Adrenal gland (tissue), 19 donors: ENCODE results near the gene NPY2R. TPM values are rescaled to one million over a fixed set of nuclear protein-coding genes. Genes with fewer than 3 reads are reported as not detected.

Experiments
- DNase-seq, 7 donors: peaks; one replicate each; pipeline ENCODE4 v3.0.0-alpha.2; 2019 to 2020
- H3K27ac ChIP-seq, 5 donors: fragments of 200-600 bp; sonication (generic) in 4 of 5; 1 replicate in 3 of 5; 2 replicates in 2 of 5; pipeline versions ENCODE4 v1.5.1 to v1.8.0; 2016 to 2020; ENCODE audit warnings: mild to moderate bottlenecking in 1 of 5
- H3K27me3 ChIP-seq: fragments of 200-600 bp; 2 replicates; pipeline ENCODE4 v1.8.0; 2021
- H3K36me3 ChIP-seq, 2 donors: fragments of 200-600 bp; replicated peaks in 1 of 2; 1 replicate in 1 of 2; 2 replicates in 1 of 2; pipeline versions ENCODE4 v1.5.1 to v1.8.0; 2018 to 2022
- H3K4me1 ChIP-seq, 2 donors: fragments of 200-600 bp; replicated peaks in 1 of 2; 1 replicate in 1 of 2; 2 replicates in 1 of 2; pipeline versions ENCODE4 v1.5.1 to v1.8.0; 2018 to 2021
- H3K4me3 ChIP-seq, 4 donors: fragments of 200-600 bp; sonication (generic) in 3 of 4; one replicate each; pipeline ENCODE4 v1.5.1; 2016 to 2018
- H3K9me3 ChIP-seq, 3 donors: fragments of 200-600 bp; sonication (generic) in 1 of 3; replicated peaks in 1 of 3; 1 replicate in 2 of 3; 2 replicates in 1 of 3; pipeline versions ENCODE4 v1.5.1 to v1.8.0; 2016 to 2021
- CTCF ChIP-seq, 6 experiments: fragments of 450-650 bp in 4 of 6; fragments of 200-600 bp in 2 of 6; sonication (generic) in 1 of 6; IDR thresholded peaks; 1 replicate in 5 of 6; 2 replicates in 1 of 6; pipeline versions ENCODE4 v1.5.1 to v1.8.0; 2016 to 2021; ENCODE audit warnings: antibody characterized with exemption in 6 of 6, mild to moderate bottlenecking in 2 of 6, moderate library complexity in 1 of 6
- POLR2A ChIP-seq, 2 donors: fragments of 450-650 bp; IDR thresholded peaks; one replicate each; pipeline ENCODE4 v1.6.1; 2017; ENCODE audit warnings: antibody characterized with exemption in 2 of 2, mild to moderate bottlenecking in 2 of 2, moderate library complexity in 1 of 2
- WGBS, 4 donors: extraction: QIAGEN DNeasy Blood & Tissue Kit in 2 of 4; methylation state at CpG; one replicate each; pipeline versions ENCODE4 v1.1.5 to v1.1.7; 2013 to 2017; 5-methylcytosine and 5-hydroxymethylcytosine counted together
- intact Hi-C, 2 donors: fragments of 100-400 bp; cut with DNase I; formaldehyde crosslinking; loops; one replicate each; pipeline versions ENCODE4 v1.14.1 to v1.15.0; 2022 to 2023
- long read RNA-seq, 10 donors: library from polyadenylated mRNA in 3 of 10; unstranded in 2 of 10; stranded (forward) in 1 of 10; transcript quantifications; one replicate each; pipeline ENCODE4 v2.0.0 and lab custom pipeline, GENCODE V29; 2021 to 2026
- polyA plus RNA-seq, 3 donors: library from polyadenylated mRNA; stranded (reverse); fragments of 200-250 nt in 2 of 3; fragments of 350-450 nt in 1 of 3; fragmentation: Illumina TruSeq in 1 of 3; extraction: RNeasy Lipid Tissue Mini Kit (QIAGEN cat#74804) in 1 of 3; gene quantifications; one replicate each; pipeline ENCODE4 v1.2.3, GENCODE V29; 2013 to 2014
- total RNA-seq, 9 donors: library from RNA; depleted of rRNA in 4 of 9; stranded (reverse); fragments of >200 nt in 4 of 9; fragments of 120-200 nt in 1 of 9; fragmentation: NEBNext Ultra II Directional in 1 of 9; extraction: Animal tissue kit (Norgen Biotek cat#: 25700) in 1 of 9; gene quantifications; one replicate each; pipeline versions ENCODE4 v1.1.0 to v1.2.4, GENCODE V29; 2013 to 2023
- donor health status: healthy with polysubstance abuse.
- donor health status: Bipolar disorder and iron deficiency.
- donor health status: DM: yes; HTN: yes; CAD: no.
- donor health status: DM: no; HTN: no; CAD: no.
- donor health status: DM: no; HTN: no; CAD: no.
- donor health status: DM: yes; HTN: yes; CAD: no.

NPY2R gene
- total RNA-seq, result under 1 TPM in 2 of 9 donors, not detected in 7; 0.14 to 0.55 TPM
- under 1 TPM in 2 of 3 donors, not detected in 1; 0.03 to 0.11 TPM for polyA plus RNA-seq
- long read RNA-seq, donor 1, result 0 reads
- long read RNA-seq, donor 2, result 0 reads
- long read RNA-seq, donor 3, result 0 reads
- long read RNA-seq, donor 4, result 0 reads
- long read RNA-seq, donor 5, result 0 reads
- long read RNA-seq, donor 6, result 0 reads
- long read RNA-seq, donor 7, result 0 reads
- long read RNA-seq, donor 8, result 0 reads
- long read RNA-seq, donor 9, result 0 reads
- long read RNA-seq, donor 10, result 0 reads

- no peaks in the 10 kb centered on the region for H3K36me3 ChIP-seq
- no peaks in the 10 kb centered on the region for H3K4me1 ChIP-seq
- no peak within 1 kb of the TSS for H3K4me3 ChIP-seq
- intact Hi-C loops, result no loop called here
- TF ChIP-seq POLR2A (IDR thresholded peaks at IDR 0.05), result no peak
- no peak for TF ChIP-seq CTCF (IDR thresholded peaks at IDR 0.05)
- DNase-seq, result no peak
- peaks cover 26% of the 10 kb centered on the region for H3K27me3 ChIP-seq
- H3K9me3 ChIP-seq, result no peaks in the 10 kb centered on the region
- WGBS, 4 donors, result 2 to 3% (median 2%) methylated on average over 27 to 55 of the region's 55 CpGs
- H3K27ac ChIP-seq, result no peak within 1 kb of the TSS
Observed at GRCh38 chr4:155208258-155209054, at the start of gene NPY2R. NPY2R (plus strand) TSS chr4:155208636; CDS start chr4:155213940, 5,304 bp downstream.

DNA sequence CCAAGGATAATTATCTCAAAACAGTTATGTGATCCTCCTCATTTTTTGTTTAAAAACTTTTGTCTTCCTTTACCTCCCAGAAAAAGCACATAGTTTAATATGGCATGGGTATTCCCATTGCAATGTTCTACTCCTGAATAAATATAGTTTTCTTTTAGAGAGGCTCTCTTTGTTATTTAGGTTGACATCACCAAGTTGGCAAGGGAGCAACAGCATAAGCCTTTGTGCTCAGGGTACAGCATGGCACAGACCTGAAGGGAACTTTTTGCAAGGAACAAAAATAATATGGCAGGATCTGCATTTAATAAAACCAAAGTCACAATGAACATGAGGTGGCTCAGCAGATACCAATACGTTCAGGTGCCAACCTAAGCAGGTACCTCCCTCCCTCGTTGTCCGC is 47.1 kb upstream of the NPY2R start:
- WGBS, 4 donors, result 90 to 98% (median 92%) methylated on average over 3 of the region's 3 CpGs
- H3K4me1 ChIP-seq, result no peaks in the 10 kb centered on the region

GRCh38 chr4:155164718-155165117 is 43.7 kb upstream of the NPY2R start:
- no peaks in the 10 kb centered on the region for H3K27me3 ChIP-seq

More for the DNA sequence above, 47.1 kb upstream of the NPY2R start:
- Histone ChIP-seq H3K4me3 (no peak overlapping the region), H3K27me3 (no peaks in the 10 kb centered on the region), H3K36me3 (no peaks in the 10 kb centered on the region), H3K9me3 (no peaks in the 10 kb centered on the region), H3K27ac (no peak overlapping the region)
- no peak for DNase-seq
- intact Hi-C loops, result no loop called here
- no peak for TF ChIP-seq POLR2A (IDR thresholded peaks at IDR 0.05)
- TF ChIP-seq CTCF (IDR thresholded peaks at IDR 0.05), result no peak

More at GRCh38 chr4:155164718-155165117, 43.7 kb upstream of the NPY2R start:
- no peak overlapping the region for H3K27ac ChIP-seq
- intact Hi-C loops, result no loop called here
- H3K4me1 ChIP-seq, result no peaks in the 10 kb centered on the region
- no peak overlapping the region for H3K4me3 ChIP-seq
- 42 to 63% (median 52%) methylated on average over 2 of the region's 2 CpGs for WGBS, 4 donors
- H3K9me3 ChIP-seq, result no peaks in the 10 kb centered on the region
- no peak for TF ChIP-seq POLR2A (IDR thresholded peaks at IDR 0.05)
- no peak for TF ChIP-seq CTCF (IDR thresholded peaks at IDR 0.05)
- no peak for DNase-seq
- no peaks in the 10 kb centered on the region for H3K36me3 ChIP-seq
